HG03039 (cell line): ENCODE measurements around the gene TMX1.
"Not testable (repeated sequence)": the region's sequence is repeated elsewhere in the genome, so short reads cannot be mapped to it uniquely, and the experiment has no call there.

ENCODE experiments used
- ATAC-seq: cut with Tn5 transposase; IDR thresholded peaks from one replicate; pipeline ENCODE4 v1.9.1; 2021; ENCODE audit warnings: mild to moderate bottlenecking, moderate library complexity; ENCODE audit not compliant: unreplicated experiment

TMX1 gene, protein sequence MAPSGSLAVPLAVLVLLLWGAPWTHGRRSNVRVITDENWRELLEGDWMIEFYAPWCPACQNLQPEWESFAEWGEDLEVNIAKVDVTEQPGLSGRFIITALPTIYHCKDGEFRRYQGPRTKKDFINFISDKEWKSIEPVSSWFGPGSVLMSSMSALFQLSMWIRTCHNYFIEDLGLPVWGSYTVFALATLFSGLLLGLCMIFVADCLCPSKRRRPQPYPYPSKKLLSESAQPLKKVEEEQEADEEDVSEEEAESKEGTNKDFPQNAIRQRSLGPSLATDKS

DNA sequence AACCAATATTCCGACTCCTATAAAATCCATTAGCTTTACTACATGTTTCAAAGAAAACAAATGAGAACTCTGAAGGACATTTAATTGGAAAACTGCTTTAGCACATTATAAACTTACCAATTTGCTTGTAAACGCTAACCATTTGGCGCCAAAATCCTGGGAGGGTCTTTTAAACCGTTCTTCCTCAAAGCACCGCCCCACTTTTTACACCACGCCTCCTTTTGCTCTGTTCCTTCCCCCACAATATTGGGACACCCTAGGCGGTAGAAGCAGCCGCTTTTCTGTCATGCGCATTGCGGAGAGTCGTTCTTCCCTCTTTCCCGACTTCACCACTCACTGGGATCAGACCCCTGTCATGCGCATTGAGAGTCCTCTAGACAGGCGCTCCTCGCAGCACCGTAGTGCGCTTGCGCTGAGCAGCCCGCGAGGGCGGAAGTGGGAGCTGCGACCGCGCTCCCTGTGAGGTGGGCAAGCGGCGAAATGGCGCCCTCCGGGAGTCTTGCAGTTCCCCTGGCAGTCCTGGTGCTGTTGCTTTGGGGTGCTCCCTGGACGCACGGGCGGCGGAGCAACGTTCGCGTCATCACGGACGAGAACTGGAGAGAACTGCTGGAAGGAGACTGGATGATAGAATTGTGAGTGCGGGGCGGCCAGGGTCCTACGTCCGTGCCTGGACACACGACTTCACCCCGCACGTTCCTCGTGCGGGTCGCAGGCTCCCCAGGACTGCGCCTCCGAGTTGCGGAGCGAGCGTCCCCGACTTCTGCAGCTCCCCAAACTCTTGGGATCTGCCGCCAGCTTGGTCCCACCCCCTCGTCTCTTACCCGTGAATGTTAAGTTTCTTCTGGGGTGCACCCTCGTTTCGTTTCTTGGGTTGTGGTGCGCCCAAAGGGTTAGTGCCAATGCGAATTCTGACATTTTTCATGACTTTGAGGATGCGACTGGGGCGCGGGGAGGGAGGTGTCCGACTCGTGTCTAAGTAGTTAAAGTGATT is at the start of gene TMX1:
Gene TMX1, plus strand, starts transcription at position 435 of the 991 bp plus-strand sequence. Its CDS starts 46 bp downstream, at position 481.
- peak; percentile 86 for ATAC-seq

DNA sequence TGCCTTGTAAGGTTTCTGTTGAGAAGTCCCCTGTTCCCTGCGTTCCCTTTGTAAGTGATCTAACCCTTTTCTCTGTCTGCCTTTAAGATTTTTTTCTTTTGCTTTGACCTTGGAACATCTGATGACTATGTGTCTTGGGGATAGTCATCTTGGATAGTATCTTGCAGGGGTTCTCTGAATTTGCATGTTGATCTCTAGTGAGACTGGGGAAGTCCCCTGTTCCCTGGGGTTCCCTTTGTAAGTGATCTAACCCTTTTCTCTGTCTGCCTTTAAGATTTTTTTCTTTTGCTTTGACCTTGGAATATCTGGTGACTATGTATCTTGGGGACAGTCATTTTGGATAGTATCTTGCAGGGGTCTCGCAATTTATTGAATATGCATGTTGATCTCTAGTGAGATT is 38.2 kb upstream of the TMX1 start:
- ATAC-seq: no peak

DNA sequence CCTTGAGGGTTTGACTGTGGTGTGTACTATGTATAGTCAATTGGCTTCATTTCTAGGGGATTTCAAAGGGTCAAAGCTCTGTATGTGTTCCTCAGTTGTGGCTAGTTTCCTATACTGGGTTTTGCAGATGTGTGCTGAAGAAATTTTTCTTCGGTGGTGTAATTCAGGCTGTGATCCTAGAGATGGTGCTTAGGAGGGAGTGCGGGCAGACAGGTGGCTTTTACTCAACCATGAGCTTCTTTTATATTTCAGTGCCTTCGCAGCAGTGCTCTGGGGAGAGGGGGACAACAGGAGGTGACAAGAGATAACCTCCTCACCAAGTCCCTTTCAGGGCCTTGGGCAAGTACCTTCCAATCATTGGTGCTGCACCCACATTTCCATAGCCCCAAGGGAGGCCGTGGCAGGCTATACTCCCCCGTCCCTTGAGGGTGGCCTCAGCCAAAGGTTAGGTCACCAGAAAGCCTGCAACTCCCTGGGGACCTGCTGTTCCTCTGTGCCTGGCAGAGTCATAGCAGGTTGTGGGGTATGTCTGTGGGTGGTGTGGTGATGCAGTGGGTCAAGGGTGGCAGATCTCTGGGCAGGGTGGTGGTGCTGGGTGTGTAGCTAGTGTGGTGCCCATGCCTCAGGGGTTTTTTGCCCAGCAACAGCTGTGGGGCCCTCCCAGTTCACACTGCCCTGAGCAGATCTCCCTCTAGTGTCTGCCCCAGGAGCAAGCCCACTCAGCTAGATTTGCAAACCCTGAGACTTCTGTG is 37.0 kb upstream of the TMX1 start:
- peak; percentile 50 for ATAC-seq

DNA sequence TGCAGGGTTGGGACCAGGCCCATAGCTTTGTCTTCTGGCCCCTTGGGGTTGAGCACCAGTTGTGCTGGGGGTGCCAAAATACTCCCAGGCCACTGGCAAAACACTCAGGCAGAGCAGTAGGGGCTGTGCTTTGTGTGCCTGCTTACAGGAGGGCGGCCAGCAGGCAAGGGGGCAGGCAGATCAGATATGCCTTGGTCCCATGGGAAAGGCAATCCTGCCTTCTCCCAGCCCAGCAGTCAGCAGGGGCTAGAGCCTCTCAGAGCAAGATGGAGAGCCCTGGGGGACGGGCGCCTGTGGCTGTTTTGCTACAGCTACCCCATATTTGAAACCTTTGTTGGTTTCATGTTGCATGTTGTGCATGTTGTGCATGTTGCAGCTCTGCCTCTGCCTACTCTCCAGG is 36.2 kb upstream of the TMX1 start:
- ATAC-seq: no peak

DNA sequence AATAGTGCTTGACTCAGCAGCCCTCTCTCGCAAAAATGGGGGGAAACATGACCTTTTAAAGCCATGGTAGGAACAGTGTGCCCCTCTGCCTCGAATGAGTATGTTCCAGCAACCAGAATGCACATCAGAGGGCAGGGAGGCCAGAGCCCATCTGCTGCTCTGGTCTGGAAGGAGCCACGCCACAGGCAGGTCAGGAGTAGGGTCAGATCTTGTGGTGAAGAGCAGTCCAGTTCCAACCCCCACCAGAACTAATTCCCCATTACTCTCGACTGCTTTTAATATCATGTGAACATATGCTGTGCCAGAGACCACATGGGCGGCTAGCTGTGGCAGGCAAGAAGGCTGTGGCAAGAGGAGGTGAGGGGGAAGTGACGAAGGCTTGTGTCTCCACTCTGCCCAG is 34.6 kb upstream of the TMX1 start:
- no peak for ATAC-seq

DNA sequence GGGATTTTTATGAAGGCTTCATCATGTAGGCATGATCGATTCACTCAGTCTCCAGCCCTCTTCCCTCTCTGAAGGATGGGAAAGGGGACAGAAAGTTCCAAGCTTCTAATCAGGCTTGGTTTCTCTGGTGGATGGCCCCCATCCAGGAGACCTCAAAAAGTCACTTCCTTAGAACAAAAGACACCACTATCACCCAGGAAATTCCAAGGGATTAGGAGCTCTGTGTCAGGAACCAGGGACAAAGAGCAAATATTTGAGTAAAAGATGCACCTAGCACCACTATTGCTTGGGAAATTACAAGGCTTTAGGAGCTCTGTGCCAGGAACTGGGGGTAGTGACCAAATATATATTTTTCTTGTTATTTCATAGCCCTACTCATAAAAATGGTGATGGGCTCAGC is 33.6 kb upstream of the TMX1 start:
- no peak for ATAC-seq

DNA sequence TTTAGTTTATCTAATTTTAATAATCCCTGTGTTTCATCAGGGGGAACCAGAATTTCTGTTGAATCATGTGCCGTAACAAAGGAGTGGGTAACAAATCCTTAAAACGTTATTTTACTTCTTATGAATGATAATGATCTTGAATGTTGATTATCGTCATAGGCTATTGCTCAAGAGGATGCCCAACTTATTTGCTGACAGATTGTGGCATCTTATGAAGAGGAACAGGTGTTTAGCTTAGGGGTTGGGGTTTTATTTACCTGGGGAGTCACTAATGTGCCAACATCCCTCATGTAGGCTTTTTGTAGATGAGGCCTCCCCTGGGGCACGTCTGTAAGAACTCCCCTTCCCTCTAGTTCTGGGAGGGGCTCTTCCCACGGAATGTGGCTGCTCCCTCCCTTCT is 32.4 kb upstream of the TMX1 start:
- ATAC-seq: no peak

DNA sequence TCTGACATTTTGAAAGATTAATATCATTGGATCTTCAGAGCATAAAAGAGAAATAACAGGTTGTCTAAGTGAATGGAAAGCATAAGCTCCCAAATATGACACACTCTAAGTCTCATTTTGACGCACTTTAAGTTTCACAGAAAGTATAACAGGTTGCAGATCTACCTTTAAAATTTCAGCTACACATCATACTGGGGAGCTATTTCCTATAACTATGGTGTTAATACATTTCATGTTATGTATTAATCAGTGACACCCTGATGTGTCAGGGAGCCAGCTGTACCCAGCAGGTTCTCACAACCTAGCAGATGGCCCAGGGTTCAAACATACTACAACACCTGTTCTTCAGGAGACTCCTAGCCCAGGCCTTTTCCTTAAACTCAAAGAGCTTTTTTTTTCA is 31.1 kb upstream of the TMX1 start:
- no peak for ATAC-seq

DNA sequence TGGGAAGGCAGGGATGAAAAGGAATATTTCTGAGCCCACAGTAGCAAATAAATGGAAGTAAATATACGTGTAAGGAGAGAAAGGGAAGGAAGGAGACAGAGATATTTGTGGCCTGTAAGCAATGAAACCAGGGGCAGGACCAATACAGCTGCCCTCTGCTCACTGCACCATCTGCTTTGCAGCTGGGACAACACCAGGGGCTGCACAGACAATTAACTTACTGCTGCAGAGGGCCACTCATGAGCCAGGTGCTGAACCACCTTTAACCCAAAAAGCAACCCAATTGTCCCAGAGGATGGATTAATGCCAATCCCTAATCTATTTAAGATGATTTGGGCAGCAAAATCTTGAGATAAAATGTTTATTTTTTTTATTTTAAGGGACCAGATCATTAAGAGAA is 30.6 kb upstream of the TMX1 start:
- no peak for ATAC-seq

DNA sequence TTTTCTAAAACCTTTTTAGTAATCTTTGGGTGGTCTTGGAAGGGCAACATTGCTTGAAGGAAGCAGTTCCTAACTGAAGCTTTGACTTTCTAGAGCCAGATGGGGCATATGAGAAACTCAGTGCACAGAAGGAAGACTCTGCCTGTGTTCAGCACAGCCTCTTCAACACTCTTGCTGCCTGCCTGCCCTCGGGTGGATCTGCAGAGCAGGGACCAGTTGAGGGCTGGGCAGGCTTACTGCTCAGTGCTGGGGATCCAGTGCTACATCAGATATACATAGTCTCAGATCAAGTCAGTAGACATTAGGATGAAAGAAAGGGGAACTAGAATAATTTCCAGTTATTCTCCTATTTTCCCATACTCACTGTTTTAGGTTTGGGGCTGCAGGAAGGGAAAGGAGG is 29.5 kb upstream of the TMX1 start:
- ATAC-seq: no peak

DNA sequence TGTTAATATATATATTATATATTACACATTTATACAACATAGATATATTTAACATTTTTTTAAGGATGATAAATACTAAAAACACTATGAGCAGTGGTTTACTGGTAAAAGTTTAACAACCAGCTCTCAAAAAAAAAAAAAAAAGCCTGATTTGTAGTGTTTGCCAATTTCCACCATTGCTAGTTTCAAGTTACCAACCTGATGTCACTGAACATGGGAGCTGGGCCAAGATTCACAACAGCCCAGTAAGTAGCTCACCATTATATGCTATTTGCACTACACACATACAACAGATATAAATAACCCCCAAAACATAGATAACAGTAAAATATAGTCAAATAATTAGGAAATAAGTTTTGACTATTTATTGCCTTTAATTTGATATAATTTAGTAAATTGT is 28.9 kb upstream of the TMX1 start:
- no peak for ATAC-seq

DNA sequence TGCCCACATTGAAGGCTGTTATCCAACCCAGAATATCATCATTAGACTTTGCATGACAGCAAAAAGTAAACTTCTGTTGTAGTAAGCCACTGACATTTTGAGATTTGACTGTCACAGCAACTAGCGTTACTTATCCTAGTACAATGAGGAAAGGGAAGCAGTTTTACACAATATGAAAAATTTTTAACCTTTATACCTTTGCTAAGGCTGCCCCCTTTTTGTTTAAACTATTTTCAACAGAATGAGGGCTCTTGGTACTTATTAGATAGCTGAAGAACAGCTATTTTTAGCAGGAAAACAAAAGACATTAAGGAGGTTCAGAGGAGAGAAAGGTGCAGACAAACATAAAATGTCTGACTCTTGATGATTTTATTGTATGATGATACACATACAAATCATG is 23.4 kb upstream of the TMX1 start:
- ATAC-seq: no peak

DNA sequence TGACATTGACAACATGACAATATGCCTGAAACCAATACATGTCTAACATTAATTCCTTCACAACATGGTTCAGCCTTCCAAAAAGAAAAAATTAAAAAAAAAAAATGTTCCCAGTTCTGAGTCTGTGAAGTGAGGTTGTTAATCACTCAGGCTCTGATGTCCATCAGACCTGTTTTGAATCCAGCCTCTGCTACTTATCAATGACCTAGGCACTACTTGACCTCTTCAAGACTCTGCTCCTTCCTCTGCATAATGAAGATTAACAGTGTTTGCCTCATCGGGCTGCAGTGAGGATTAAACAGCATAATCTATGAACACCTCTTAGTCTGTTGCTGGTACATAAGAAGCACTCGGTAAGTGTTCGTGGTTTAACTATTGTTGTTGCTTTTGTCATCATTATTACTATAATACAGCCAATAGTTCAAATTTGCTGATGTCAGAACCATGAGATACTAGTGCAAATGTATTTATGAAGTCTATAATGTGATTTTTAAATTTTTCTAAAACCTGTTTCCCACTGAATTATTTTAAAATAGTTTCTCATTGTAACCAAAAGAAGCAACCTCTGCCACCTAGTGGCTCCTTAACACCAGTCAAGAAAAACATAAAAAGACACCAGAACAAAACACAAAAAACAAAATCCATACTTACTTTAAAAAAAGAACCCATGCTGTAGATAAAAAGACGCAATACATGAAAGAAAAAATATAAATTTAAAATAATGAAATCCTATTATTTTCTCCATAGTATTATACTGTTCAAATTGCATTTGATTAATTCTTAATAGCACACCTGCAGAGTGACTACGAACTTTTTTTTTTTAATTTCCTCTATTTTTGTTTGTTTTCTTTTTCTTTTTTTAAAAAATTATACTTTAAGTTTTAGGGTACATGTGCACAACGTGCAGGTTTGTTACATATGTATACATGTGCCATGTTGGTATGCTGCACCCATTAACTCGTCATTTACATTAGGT is 20.3 kb upstream of the TMX1 start:
- ATAC-seq: no peak

DNA sequence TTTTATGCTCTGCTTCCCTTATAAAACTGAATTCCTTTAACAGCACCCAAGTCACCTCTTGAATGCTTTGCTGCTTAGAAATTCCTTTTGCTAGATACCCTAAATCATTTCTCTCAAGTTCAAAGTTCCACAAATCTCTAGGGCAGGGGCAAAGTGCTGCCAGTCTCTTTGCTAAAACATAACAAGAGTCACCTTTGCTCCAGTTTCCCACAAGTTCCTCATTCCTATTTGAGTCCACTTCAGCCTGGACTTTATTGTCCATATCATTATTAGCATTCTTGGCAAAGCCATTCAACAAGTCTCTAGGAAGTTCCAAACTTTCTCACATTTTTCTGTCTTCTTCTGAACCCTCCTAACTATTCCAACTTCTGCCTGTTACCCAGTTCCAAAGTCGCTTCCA is 16.6 kb upstream of the TMX1 start:
- not testable (repeated sequence) for ATAC-seq

DNA sequence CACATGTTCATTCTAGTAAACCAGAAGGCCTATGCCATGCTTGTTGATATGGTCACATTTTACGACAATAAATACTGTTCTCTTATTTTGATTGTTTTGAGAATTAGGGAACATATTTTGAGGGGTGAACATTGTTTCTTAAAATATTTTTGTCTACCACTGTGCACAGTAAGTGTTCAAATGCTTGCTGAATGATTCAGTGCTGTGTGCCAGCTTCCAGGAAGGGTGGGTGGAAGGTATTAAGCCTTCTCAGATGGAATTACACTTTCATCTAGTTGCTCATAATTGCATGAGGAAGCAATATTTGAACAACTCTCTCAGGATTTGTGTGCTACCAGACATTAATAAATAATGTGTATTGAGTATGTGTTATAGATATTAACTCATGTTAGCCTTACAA is 15.5 kb upstream of the TMX1 start:
- ATAC-seq: no peak

DNA sequence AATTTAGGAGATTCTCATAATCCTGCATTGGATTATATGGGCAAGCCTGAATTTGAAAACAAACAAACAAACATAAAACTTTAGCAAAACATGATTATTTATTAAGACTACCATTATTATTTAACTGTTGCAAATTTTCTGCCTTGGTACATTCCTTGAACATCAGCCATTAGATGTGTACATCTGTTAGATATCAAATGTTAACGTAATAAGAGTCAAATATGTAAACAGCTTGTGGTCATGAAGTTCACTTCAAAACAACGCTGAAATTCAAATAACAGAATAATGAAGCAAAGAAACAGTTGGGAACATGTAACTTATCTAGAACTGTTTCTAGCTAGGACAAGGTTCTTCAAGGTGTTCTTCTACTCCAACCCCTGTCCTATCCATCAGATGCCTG is 14.3 kb upstream of the TMX1 start:
- no peak for ATAC-seq

DNA sequence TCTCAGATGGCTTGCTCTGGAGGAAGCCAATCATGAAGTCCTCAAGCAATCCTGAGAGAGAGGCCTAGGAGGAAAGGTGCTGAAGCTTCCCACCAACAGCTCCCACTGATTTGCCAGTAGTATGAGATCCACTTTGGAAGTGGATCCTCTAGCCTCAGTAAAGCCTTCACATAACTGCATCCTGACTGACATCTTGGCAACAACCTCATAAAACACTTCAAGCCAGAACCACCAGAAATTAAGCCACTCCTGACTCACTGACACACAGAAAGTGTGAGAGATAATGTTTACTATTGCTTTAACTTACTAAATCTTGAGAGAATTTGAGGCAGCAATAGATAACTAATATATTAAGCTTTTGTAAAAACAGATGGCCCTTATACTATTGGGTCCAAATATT is 11.7 kb upstream of the TMX1 start:
- ATAC-seq: no peak

DNA sequence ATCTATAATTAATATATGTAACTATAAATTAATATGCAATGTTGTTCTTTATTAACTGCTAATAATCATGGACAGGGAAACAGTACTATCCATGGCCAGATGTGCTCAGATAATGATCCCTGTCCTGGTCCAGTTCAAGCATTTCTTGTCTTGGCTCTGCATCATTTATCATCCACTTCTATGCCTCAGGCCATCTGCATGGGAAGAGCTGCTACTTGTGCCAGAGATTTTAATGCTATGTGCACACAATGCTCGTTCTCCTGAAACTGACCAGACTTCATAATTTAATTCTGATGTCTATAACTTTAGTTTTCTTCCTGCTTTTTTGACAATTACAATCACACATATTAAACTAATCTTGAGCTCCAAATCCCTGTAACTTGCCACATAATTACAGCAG is 11.2 kb upstream of the TMX1 start:
- ATAC-seq: no peak

DNA sequence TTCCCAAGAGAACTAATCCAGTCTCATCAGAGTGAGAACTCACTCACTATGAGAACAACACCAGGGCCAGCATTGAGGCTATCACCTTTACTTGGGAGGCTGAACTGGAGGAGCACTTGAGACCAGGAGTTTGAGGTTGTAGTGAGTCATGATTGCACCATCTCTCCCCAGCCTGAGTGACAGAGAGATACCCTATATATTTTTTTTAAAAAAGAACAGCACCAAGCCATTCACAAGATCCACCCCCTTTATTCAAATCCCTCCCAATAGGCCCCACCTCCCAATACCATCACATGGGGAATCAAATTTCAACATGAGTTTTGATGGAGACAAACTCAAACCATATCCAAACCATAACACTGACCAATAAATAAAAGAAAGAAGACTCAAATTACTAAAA is 3.7 kb upstream of the TMX1 start:
- ATAC-seq: no peak

DNA sequence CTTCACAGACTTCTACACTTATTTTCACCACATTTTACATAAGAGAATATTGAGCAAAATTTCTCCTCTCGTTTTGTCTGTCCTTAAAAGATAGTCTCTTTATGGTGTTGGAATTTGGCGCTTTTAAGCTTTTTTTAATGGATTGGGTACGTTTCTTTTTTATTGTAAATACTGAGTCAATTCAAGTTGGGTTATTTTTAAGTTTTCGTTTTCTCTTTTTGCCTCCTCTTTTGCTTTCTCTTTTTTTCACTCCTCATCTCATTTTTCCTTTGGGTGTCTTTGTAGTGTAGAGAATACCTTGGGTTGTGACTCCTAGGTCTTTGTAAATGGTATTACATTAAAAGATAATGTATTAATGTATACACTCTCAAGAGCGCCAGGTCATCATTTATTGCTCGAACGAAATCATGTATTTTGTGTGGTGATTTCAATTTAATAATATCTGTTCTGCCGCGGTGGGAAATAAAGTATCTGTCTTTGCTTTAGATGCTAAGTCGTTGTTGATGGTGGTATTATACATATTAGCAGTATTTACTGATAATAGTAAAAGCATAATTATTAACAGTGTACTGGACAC is 845 bp downstream of the TMX1 start:
- ATAC-seq: no peak
